Right lobe of liver (tissue), 6 donors: ENCODE data around the gene GRIA1. TPM values are rescaled to one million over a fixed set of nuclear protein-coding genes. Genes with fewer than 3 reads are reported as not detected.
A peak's percentile ranks its signal among the peaks of the same experiment; 100 is the strongest.

ENCODE experiments used
- ATAC-seq, 4 donors: fragments of 200-7000 bp; cut with Tn5 transposase; one replicate each; pipeline ENCODE4 v1.9.1; 2020; ENCODE audit warnings: mild to moderate bottlenecking in 4 of 4, moderate library complexity in 4 of 4
- DNase-seq, 3 donors: peaks; one replicate each; pipeline ENCODE4 v3.0.0-alpha.2; 2020
- H3K27ac ChIP-seq, 3 donors: fragments of 200-600 bp; one replicate each; pipeline ENCODE4 v1.8.0; 2022
- H3K27me3 ChIP-seq, 2 donors: fragments of 200-600 bp; one replicate each; pipeline ENCODE4 v1.8.0; 2022
- H3K36me3 ChIP-seq, 4 donors: fragments of 200-600 bp; sonication (generic) in 1 of 4; one replicate each; pipeline versions ENCODE4 v1.5.1 to v1.8.0; 2017 to 2022; ENCODE audit warnings: control low read depth in 1 of 4
- H3K4me1 ChIP-seq, 4 donors: fragments of 200-600 bp; sonication (generic) in 1 of 4; one replicate each; pipeline versions ENCODE4 v1.5.1 to v1.8.0; 2017 to 2022; ENCODE audit warnings: control low read depth in 1 of 4
- H3K4me3 ChIP-seq, 3 donors: fragments of 200-600 bp; one replicate each; pipeline ENCODE4 v1.8.0; 2022
- H3K9me3 ChIP-seq, 4 donors: fragments of 200-600 bp; sonication (generic) in 1 of 4; one replicate each; pipeline versions ENCODE4 v1.5.1 to v1.8.0; 2017 to 2022; ENCODE audit warnings: control low read depth in 1 of 4
- CTCF ChIP-seq, 4 donors: fragments of 200-600 bp in 3 of 4; fragments of 450-650 bp in 1 of 4; IDR thresholded peaks; one replicate each; pipeline versions ENCODE4 v1.5.1 to v1.8.0; 2016 to 2022; ENCODE audit warnings: antibody characterized with exemption in 4 of 4, mild to moderate bottlenecking in 2 of 4
- POLR2A ChIP-seq: fragments of 450-650 bp; IDR thresholded peaks from one replicate; pipeline ENCODE4 v1.6.1; 2017; ENCODE audit warnings: antibody characterized with exemption, mild to moderate bottlenecking
- WGBS: methylation state at CpG from one replicate; pipeline ENCODE4 v1.1.6; 2018; ENCODE audit warnings: low coverage, low lambda C conversion rate; ENCODE audit not compliant: insufficient coverage; ENCODE audit errors: missing lambda C conversion rate; 5-methylcytosine and 5-hydroxymethylcytosine counted together
- intact Hi-C, 2 donors: fragments of 100-400 bp; cut with DNase I; formaldehyde crosslinking; loops; one replicate each; pipeline versions ENCODE4 v1.11.2 to v1.14.1; 2022
- total RNA-seq, 6 experiments: library from RNA; depleted of rRNA in 2 of 6; stranded (reverse); fragments of >200 nt in 2 of 6; fragmentation: NEBNext Ultra II Directional in 3 of 6; extraction: Animal tissue kit (Norgen Biotek cat#: 25700) in 3 of 6; gene quantifications; one replicate each; pipeline versions ENCODE4 v1.1.0 to v1.2.4, GENCODE V29; 2016 to 2023
- donor health status: DM: no; HTN: yes; CAD: no.
- donor health status: DM: no; HTN: no; CAD: no.
- donor health status: DM: no; HTN: no; CAD: no.
- donor health status: DM: no; HTN: yes; CAD: no.
- donor health status: DM: no; HTN: yes; CAD: no.

The GRIA1 gene
- total RNA-seq, 6 experiments from 2014 or later: not detected

- 80% methylated on average over 1 of the region's 1 CpG for WGBS
- TF ChIP-seq CTCF (IDR thresholded peaks at IDR 0.05) (no peak), POLR2A (no peak)
- intact Hi-C loops: no loop called here
- Histone ChIP-seq H3K4me1 (no peaks in the 10 kb centered on the region), H3K9me3 (no peaks in the 10 kb centered on the region), H3K27me3 (no peaks in the 10 kb centered on the region), H3K4me3 (no peak overlapping the region), H3K36me3 (no peaks in the 10 kb centered on the region), H3K27ac (no peak overlapping the region)
- DNase-seq (no peak), ATAC-seq (peak in 2 of 4 donors; percentile 16 to 61)
Observed at GRCh38 chr5:153456993-153457392, 33.5 kb upstream of the GRIA1 start.

GRCh38 chr5:153458268-153458667, 32.2 kb upstream of the GRIA1 start:
- peak in 2 of 4 donors; percentile 38 to 53 for ATAC-seq

GRCh38 chr5:153459051-153459743, 31.3 kb upstream of the GRIA1 start:
- Histone ChIP-seq H3K27ac (no peak overlapping the region), H3K36me3 (no peaks in the 10 kb centered on the region), H3K4me1 (no peaks in the 10 kb centered on the region), H3K27me3 (no peaks in the 10 kb centered on the region), H3K9me3 (no peaks in the 10 kb centered on the region), H3K4me3 (no peak overlapping the region)
- no peak for ATAC-seq
- no peak for TF ChIP-seq POLR2A
- no peak for TF ChIP-seq CTCF (IDR thresholded peaks at IDR 0.05)
- intact Hi-C loops: no loop called here
- DNase-seq: no peak

More at GRCh38 chr5:153458268-153458667, 32.2 kb upstream of the GRIA1 start:
- H3K27ac ChIP-seq: no peak overlapping the region
- no peaks in the 10 kb centered on the region for H3K9me3 ChIP-seq
- TF ChIP-seq CTCF (IDR thresholded peaks at IDR 0.05): no peak
- TF ChIP-seq POLR2A: no peak
- H3K4me1 ChIP-seq: no peaks in the 10 kb centered on the region
- DNase-seq: no peak
- H3K27me3 ChIP-seq: no peaks in the 10 kb centered on the region
- intact Hi-C loops: no loop called here
- H3K4me3 ChIP-seq: no peak overlapping the region
- no peaks in the 10 kb centered on the region for H3K36me3 ChIP-seq

- H3K9me3 ChIP-seq: no peaks in the 10 kb centered on the region
Observed at GRCh38 chr5:153460421-153460820, 30.0 kb upstream of the GRIA1 start.

More at GRCh38 chr5:153460421-153460820, 30.0 kb upstream of the GRIA1 start:
- 79% methylated on average over 3 of the region's 3 CpGs for WGBS
- intact Hi-C loops: no loop called here
- DNase-seq (no peak), ATAC-seq (no peak)
- no peak for TF ChIP-seq POLR2A
- no peak for TF ChIP-seq CTCF (IDR thresholded peaks at IDR 0.05)
- Histone ChIP-seq H3K4me1 (no peaks in the 10 kb centered on the region), H3K27ac (no peak overlapping the region), H3K4me3 (no peak overlapping the region), H3K36me3 (no peaks in the 10 kb centered on the region), H3K27me3 (no peaks in the 10 kb centered on the region)
